Thyroid gland (tissue), 4 donors: ENCODE measurements around the gene C1orf50.

ENCODE experiments used
- POLR2A ChIP-seq, 2 donors: fragments of 450-650 bp; IDR thresholded peaks; one replicate each; pipeline ENCODE4 v1.6.1; 2017; ENCODE audit warnings: antibody characterized with exemption in 2 of 2, mild to moderate bottlenecking in 2 of 2, moderate library complexity in 1 of 2
- TF ChIP-seq, protein P1 (sequence below), 6 experiments: fragments of 200-600 bp in 3 of 6; fragments of 450-650 bp in 3 of 6; sonication (generic) in 3 of 6; IDR thresholded peaks; one replicate each; pipeline ENCODE4 v1.5.1; 2016 to 2019; ENCODE audit warnings: antibody characterized with exemption in 6 of 6, mild to moderate bottlenecking in 2 of 6, inconsistent platforms in 1 of 6, moderate library complexity in 1 of 6

DNA sequence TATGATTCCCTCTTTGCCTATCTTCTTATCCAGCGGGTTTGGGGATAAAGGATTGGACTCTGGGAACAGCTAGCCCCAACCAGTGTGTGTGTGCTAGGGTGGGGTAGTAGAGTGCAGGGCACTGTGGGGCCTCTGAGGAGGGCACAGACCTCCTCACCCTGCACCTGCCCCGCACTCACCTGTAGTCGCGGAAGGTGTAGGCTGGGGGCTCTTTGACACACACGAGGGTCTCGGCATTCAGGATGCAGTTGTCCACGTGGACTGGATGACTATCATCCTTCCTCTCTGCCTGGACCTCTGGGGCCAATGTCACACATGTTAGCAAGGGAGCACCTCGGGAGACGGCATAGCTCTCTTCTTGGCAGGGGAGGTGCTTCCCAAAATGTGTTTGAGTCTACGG lies 19.0 kb upstream of the C1orf50 start:
- TF ChIP-seq, protein P1, sequence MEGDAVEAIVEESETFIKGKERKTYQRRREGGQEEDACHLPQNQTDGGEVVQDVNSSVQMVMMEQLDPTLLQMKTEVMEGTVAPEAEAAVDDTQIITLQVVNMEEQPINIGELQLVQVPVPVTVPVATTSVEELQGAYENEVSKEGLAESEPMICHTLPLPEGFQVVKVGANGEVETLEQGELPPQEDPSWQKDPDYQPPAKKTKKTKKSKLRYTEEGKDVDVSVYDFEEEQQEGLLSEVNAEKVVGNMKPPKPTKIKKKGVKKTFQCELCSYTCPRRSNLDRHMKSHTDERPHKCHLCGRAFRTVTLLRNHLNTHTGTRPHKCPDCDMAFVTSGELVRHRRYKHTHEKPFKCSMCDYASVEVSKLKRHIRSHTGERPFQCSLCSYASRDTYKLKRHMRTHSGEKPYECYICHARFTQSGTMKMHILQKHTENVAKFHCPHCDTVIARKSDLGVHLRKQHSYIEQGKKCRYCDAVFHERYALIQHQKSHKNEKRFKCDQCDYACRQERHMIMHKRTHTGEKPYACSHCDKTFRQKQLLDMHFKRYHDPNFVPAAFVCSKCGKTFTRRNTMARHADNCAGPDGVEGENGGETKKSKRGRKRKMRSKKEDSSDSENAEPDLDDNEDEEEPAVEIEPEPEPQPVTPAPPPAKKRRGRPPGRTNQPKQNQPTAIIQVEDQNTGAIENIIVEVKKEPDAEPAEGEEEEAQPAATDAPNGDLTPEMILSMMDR (IDR thresholded peaks at IDR 0.05) = no peak
- no peak for TF ChIP-seq POLR2A (IDR thresholded peaks at IDR 0.05)
